HCT116 (cell line): ENCODE data around the gene SLC25A33. TPM values are rescaled to one million over a fixed set of nuclear protein-coding genes. Genes with fewer than 3 reads are reported as not detected.

Experiments
- ATAC-seq: fragments of 200-7000 bp; cut with Tn5 transposase; 2 replicates; pipeline ENCODE4 v1.9.1; 2020; ENCODE audit warnings: mild to moderate bottlenecking, moderate library complexity
- BruUV-seq: library from RNA; stranded (reverse); fragments of 400-500 nt; replicated peaks from 2 replicates; lab custom pipeline; 2021; lab: Mats Ljungman, UMichigan
- CTCF ChIA-PET: fragments of 300-600 bp; sonication (Branson Sonifier 250); formaldehyde crosslinking; loops from one replicate; lab custom pipeline; 2021; ENCODE audit warnings: antibody characterized with exemption; lab: Charles Lee
- POLR2A ChIA-PET: fragments of 300-600, 350-600 bp; sonication (Branson Sonifier 250); formaldehyde crosslinking; loops from one replicate; lab custom pipeline; 2021; ENCODE audit warnings: antibody characterized with exemption; lab: Charles Lee
- RAD21 ChIA-PET, 2 experiments: fragments of 300-600 bp; sonication (Branson Sonifier 250); formaldehyde crosslinking; loops; one replicate each; lab custom pipeline; 2023; ENCODE audit warnings: low total read pairs in 2 of 2; ENCODE audit not compliant: uncharacterized antibody in 2 of 2, unreplicated experiment in 2 of 2, low non-redundant PET in 1 of 2; lab: Charles Lee
- DNase-seq: peaks from one replicate; pipeline ENCODE4 v3.0.0-alpha.2; 2010; ENCODE audit warnings: low read depth, low spot score
- H2AFZ ChIP-seq: fragments of 200-600 bp; shearing (Covaris generic), sonication (generic); 2 replicates; pipeline ENCODE4 v1.6.1; 2017; ENCODE audit warnings: low read depth, mixed run types, mixed read lengths, antibody characterized with exemption, low read length; ENCODE audit not compliant: poor library complexity, severe bottlenecking
- H3K27ac ChIP-seq: 2 replicates; pipeline ENCODE4 v1.5.1; 2012; ENCODE audit warnings: low read depth, low read length
- H3K27me3 ChIP-seq: fragments of 200-600 bp; sonication (generic); 2 replicates; pipeline ENCODE4 v1.6.1; 2016; ENCODE audit warnings: mixed run types, low read length, mixed read lengths; ENCODE audit not compliant: insufficient read depth
- H3K36me3 ChIP-seq, 2 experiments: fragments of 200-500 bp in 1 of 2; fragments of 200-600 bp in 1 of 2; sonication (Bioruptor generic) in 1 of 2; sonication (generic) in 1 of 2; 2 replicates each; pipeline versions ENCODE4 v1.5.1 to v1.6.1; 2014 to 2016; ENCODE audit warnings: low read length in 2 of 2, inconsistent platforms in 1 of 2, mixed read lengths in 1 of 2, mixed run types in 1 of 2; ENCODE audit not compliant: insufficient read depth in 2 of 2, control insufficient read depth in 1 of 2
- H3K4me1 ChIP-seq, 2 experiments: fragments of 200-600 bp in 1 of 2; sonication (generic) in 1 of 2; 2 replicates each; pipeline versions ENCODE4 v1.5.1 to v1.6.1; 2012 to 2017; ENCODE audit warnings: low read length in 2 of 2, inconsistent platforms in 1 of 2, mild to moderate bottlenecking in 1 of 2, mixed read lengths in 1 of 2, mixed run types in 1 of 2, moderate library complexity in 1 of 2; ENCODE audit not compliant: insufficient read depth in 2 of 2, control insufficient read depth in 1 of 2
- H3K4me2 ChIP-seq: fragments of 200-600 bp; sonication (generic); 2 replicates; pipeline ENCODE4 v1.6.1; 2017; ENCODE audit warnings: mixed run types, low read length, mixed read lengths
- H3K4me3 ChIP-seq, 2 experiments: fragments of 200-600 bp in 1 of 2; sonication (generic) in 1 of 2; replicated peaks in 1 of 2; 2 replicates each; pipeline ENCODE4 v1.5.1; 2011 to 2016; ENCODE audit warnings: low read length in 2 of 2, control low read depth in 1 of 2, low read depth in 1 of 2, mild to moderate bottlenecking in 1 of 2, mixed read lengths in 1 of 2, mixed run types in 1 of 2
- H3K79me2 ChIP-seq: fragments of 200-600 bp; sonication (generic); 2 replicates; pipeline ENCODE4 v1.6.1; 2017; ENCODE audit warnings: mild to moderate bottlenecking, mixed run types, low read length, moderate library complexity, mixed read lengths; ENCODE audit not compliant: insufficient read depth
- H3K9ac ChIP-seq: fragments of 200-600 bp; sonication (generic); 2 replicates; pipeline ENCODE4 v1.6.1; 2016; ENCODE audit warnings: low read length, mixed read lengths
- H3K9me2 ChIP-seq: fragments of 200-600 bp; sonication (generic), shearing (Covaris generic); 2 replicates; pipeline ENCODE4 v1.6.1; 2017; ENCODE audit warnings: mixed run types, mild to moderate bottlenecking, moderate library complexity; ENCODE audit not compliant: insufficient read depth
- H3K9me3 ChIP-seq, 2 experiments: fragments of 200-500 bp in 1 of 2; fragments of 200-600 bp in 1 of 2; sonication (Bioruptor generic) in 1 of 2; sonication (generic) in 1 of 2; 2 replicates each; pipeline ENCODE4 v1.6.1; 2014 to 2017; ENCODE audit warnings: low read length in 2 of 2, mixed read lengths in 2 of 2, inconsistent platforms in 1 of 2, low read depth in 1 of 2, mild to moderate bottlenecking in 1 of 2, mixed run types in 1 of 2, moderate library complexity in 1 of 2; ENCODE audit not compliant: control insufficient read depth in 1 of 2, insufficient read depth in 1 of 2
- H4K20me1 ChIP-seq: fragments of 200-600 bp; sonication (generic), shearing (Covaris generic); 2 replicates; pipeline ENCODE4 v1.6.1; 2017; ENCODE audit warnings: mixed run types, mild to moderate bottlenecking, moderate library complexity; ENCODE audit not compliant: insufficient read depth
- CBX3 ChIP-seq: IDR thresholded peaks from 2 replicates; pipeline ENCODE4 v1.6.1; 2012; ENCODE audit warnings: low read depth
- EGR1 ChIP-seq: IDR thresholded peaks from 2 replicates; pipeline ENCODE4 v1.6.1; 2012; ENCODE audit warnings: low read depth
- ELF1 ChIP-seq: IDR thresholded peaks from 2 replicates; pipeline ENCODE4 v1.6.1; 2012; ENCODE audit warnings: low read depth, borderline replicate concordance
- EZH2 ChIP-seq: fragments of 200-600 bp; sonication (generic); IDR thresholded peaks from 2 replicates; pipeline ENCODE4 v1.6.1; 2017; ENCODE audit warnings: antibody characterized with exemption, mixed run types
- MAX ChIP-seq: IDR thresholded peaks from 2 replicates; pipeline ENCODE4 v1.6.1; 2012
- POLR2AphosphoS5 ChIP-seq: IDR thresholded peaks from 2 replicates; pipeline ENCODE4 v1.6.1; 2011; ENCODE audit warnings: mild to moderate bottlenecking, low read depth, low read length, moderate library complexity
- RAD21 ChIP-seq: IDR thresholded peaks from 2 replicates; pipeline ENCODE4 v1.6.1; 2012; ENCODE audit warnings: low read depth, mild to moderate bottlenecking
- SP1 ChIP-seq: IDR thresholded peaks from 2 replicates; pipeline ENCODE4 v1.6.1; 2012; ENCODE audit warnings: low read depth
- ZFX ChIP-seq: fragments of 450-650 bp; IDR thresholded peaks from 2 replicates; pipeline ENCODE4 v1.6.1; 2017
- ZNF274 ChIP-seq: fragments of 200-500 bp; sonication (Bioruptor generic); IDR thresholded peaks from 2 replicates; pipeline ENCODE4 v1.6.1; 2014; ENCODE audit warnings: mild to moderate bottlenecking, low read depth, low read length, inconsistent platforms
- intact Hi-C: fragments of 100-400 bp; cut with micrococcal nuclease; formaldehyde crosslinking; loops from 2 replicates; pipeline ENCODE4 v1.10.0; 2022
- total RNA-seq: library from RNA; stranded (reverse); gene quantifications from one replicate; pipeline ENCODE4 v1.2.1, GENCODE V29; 2021; ENCODE audit not compliant: unreplicated experiment

The SLC25A33 gene
- total RNA-seq, 1 experiment from 2014 or later = 9.8 TPM

- Histone ChIP-seq H3K4me1 (peaks cover 7 to 24% of the 10 kb centered on the region in 2 experiments), H3K36me3 (peaks cover 0 to 8% of the 10 kb centered on the region in 2 experiments; a peak in 2 of 4 replicates), H4K20me1 (peaks cover 13% of the 10 kb centered on the region), H3K9ac (no peak overlapping the region), H3K9me2 (no peaks in the 10 kb centered on the region), H3K9me3 (no peaks in the 10 kb centered on the region), H3K4me2 (no peak overlapping the region), H3K27me3 (no peaks in the 10 kb centered on the region), H3K79me2 (peaks cover 91% of the 10 kb centered on the region), H3K4me3 (no peak overlapping the region), H3K27ac (no peak overlapping the region), H2AFZ (no peak overlapping the region)
- TF ChIP-seq ZNF274 = no peak
- intact Hi-C loops = no loop called here
- ATAC-seq (no peak), DNase-seq (no peak)
- RAD21 ChIA-PET = no interaction called here
- CTCF ChIA-PET = no interaction called here
- no TSS peak for BruUV-seq
- POLR2A ChIA-PET = interaction anchor here (1.4 kb wide), 1 partner anchor 9 kb away, joined by 3 read pairs; no protein-coding TSS in a partner anchor
Measured at GRCh38 chr1:9549955-9550546, 10.8 kb downstream of the SLC25A33 start.

- no peak overlapping the region for H2AFZ ChIP-seq
- TF ChIP-seq ELF1 (no peak), SP1 (no peak), RAD21 (no peak), EZH2 (no peak), MAX (no peak), ZFX (no peak), CBX3 (no peak), POLR2AphosphoS5 (no peak), EGR1 (no peak)
- ChIA-PET RAD21 (no interaction called here), POLR2A (no interaction called here), CTCF (no interaction called here)
- no peaks in the 10 kb centered on the region for H3K27me3 ChIP-seq
- no peak overlapping the region for H3K27ac ChIP-seq
- no TSS peak for BruUV-seq
- H3K36me3 ChIP-seq = peaks cover 11 to 17% of the 10 kb centered on the region in 2 experiments; a peak in 3 of 4 replicates
- peaks cover 91% of the 10 kb centered on the region for H3K79me2 ChIP-seq
- no peak overlapping the region for H3K9ac ChIP-seq
- H4K20me1 ChIP-seq = peaks cover 13% of the 10 kb centered on the region
- no peaks in the 10 kb centered on the region for H3K9me3 ChIP-seq
- H3K4me2 ChIP-seq = no peak overlapping the region
- no peaks in the 10 kb centered on the region for H3K9me2 ChIP-seq
- H3K4me1 ChIP-seq = peaks cover 6 to 25% of the 10 kb centered on the region in 2 experiments
- DNase-seq = no peak
- no peak overlapping the region for H3K4me3 ChIP-seq
- ATAC-seq = no peak
- intact Hi-C loops = no loop called here
Measured at GRCh38 chr1:9551984-9552383, 12.7 kb downstream of the SLC25A33 start.
